ENCODE measurements around the gene CHSY1. TPM values are rescaled to one million over a fixed set of nuclear protein-coding genes. Genes with fewer than 3 reads are reported as not detected.

CHSY1 gene
- total RNA-seq, 4 donors from 2014 or later: 25.6 to 62.8 (median 46.0) TPM

DNA sequence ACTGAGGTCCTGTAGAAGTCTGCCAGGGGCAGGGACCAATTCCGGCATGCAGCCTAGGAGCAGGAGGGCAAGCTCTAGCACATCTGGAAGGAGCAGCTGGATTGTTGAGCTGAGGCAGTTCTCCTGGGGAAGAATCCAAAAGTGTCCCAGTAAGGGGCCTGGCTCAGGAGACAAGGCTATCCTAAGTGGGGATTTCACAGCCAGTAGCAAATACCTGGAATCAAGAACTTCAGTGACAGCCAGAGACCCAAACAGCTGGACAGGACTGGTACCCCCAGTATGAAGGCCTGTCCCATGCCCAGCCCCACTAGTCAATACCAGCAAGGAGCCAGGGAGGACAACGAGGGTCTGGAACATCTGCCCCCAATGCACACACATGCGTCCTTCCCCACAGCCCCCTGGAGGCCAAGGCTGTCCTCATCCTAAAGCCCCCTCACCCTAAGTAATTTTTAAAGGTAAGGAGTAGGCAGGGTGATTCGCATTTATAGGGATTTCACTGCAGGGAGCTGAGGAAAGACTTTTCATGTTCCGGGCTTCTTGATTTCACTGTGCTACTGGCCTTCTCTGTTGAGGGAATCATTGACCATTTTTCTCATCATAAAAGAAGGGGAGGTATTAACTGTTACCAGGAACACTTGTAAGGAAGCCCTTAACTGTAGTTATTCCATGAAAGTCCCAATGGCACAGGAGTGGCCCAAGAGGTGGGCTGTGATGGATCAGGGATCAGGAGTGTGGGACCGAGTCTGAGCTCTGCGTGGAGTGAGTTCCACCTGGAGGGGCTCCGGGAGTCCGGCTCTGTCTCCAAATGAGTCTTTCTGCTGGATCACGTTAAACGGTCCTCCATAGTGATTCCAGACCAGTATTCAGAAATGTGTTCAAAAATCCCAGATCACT, 2.6 kb upstream of the CHSY1 start:
- no peaks in the 10 kb centered on the region for H3K36me3 ChIP-seq
- H3K4me3 ChIP-seq: no peak overlapping the region
- TF ChIP-seq POLR2A (IDR thresholded peaks at IDR 0.05) (no peak), CTCF (IDR thresholded peaks at IDR 0.05) (no peak)
- H3K27me3 ChIP-seq: no peaks in the 10 kb centered on the region
- H3K4me1 ChIP-seq: no peaks in the 10 kb centered on the region
- H3K27ac ChIP-seq: no peak overlapping the region
- no peaks in the 10 kb centered on the region for H3K9me3 ChIP-seq
- intact Hi-C loops (cut with DNase I; ENCODE audit: low total_unique reads): loop anchor here (5.0 kb wide), 1 partner anchor 242 kb away; no protein-coding TSS in a partner anchor
- DNase-seq: no peak

DNA sequence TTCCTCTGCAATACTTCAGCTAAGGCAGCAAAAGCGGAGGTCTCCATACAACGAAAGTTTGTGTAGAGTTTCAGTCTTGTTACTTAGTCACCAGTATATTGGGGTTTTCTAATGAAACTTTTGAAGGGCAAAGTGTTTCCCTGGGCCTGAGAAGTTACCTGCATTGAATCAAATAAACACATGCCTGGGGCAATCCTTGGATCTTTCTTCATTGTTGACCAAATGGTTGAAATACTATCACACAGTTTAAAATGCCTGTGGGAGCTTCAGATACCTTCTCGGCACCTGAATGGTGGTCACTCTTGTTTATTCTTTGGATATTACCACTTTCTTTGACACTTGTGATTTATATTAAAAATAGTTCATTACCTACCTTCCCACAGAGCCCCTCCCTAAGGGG, 988 bp upstream of the CHSY1 start:
- intact Hi-C loops (cut with DNase I; ENCODE audit: low total_unique reads): no loop called here
- H3K36me3 ChIP-seq: no peaks in the 10 kb centered on the region
- DNase-seq: no peak
- no peaks in the 10 kb centered on the region for H3K9me3 ChIP-seq
- no peaks in the 10 kb centered on the region for H3K27me3 ChIP-seq
- H3K27ac ChIP-seq: peak overlapping the region; percentile 79 to 90
- no peak for TF ChIP-seq CTCF (IDR thresholded peaks at IDR 0.05)
- no peak for TF ChIP-seq POLR2A (IDR thresholded peaks at IDR 0.05)
- H3K4me3 ChIP-seq: peak overlapping the region; percentile 29 to 75
- H3K4me1 ChIP-seq: no peaks in the 10 kb centered on the region

GRCh38 chr15:101250873-101251829, 697 bp downstream of the CHSY1 start:
- intact Hi-C loops (cut with DNase I; ENCODE audit: low total_unique reads): no loop called here
- no peaks in the 10 kb centered on the region for H3K9me3 ChIP-seq
- TF ChIP-seq POLR2A (IDR thresholded peaks at IDR 0.05): no peak
- TF ChIP-seq CTCF (IDR thresholded peaks at IDR 0.05): no peak
- H3K27me3 ChIP-seq: no peaks in the 10 kb centered on the region
- no peaks in the 10 kb centered on the region for H3K36me3 ChIP-seq
- H3K4me3 ChIP-seq: peak overlapping the region; percentile 55 to 83
- no peaks in the 10 kb centered on the region for H3K4me1 ChIP-seq
- no peak for DNase-seq
- H3K27ac ChIP-seq: peak overlapping the region; percentile 79 to 90

DNA sequence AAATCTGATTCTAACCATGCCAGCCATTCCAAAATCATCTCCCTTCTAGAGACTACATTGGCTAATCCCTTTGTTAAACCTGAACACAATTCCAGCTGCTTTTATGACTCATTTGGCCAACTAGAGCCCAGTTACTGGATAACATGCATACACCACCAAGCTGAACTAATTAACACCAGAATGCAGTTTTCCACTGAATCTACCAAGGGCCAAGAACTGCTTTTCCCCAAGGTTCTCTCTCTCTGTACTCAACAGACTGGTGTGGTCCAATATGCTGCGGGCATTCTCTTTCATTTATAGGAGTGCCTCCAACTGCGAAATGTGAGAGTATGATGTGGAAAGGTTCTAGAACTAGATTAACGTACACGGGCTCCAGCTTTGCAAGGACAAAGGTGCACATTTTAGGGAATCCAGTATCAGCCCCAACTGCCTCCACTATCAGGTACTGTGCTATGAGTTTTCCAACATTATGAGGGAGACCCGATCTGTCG, 1.5 kb downstream of the CHSY1 start:
- Histone ChIP-seq H3K36me3 (no peaks in the 10 kb centered on the region), H3K9me3 (no peaks in the 10 kb centered on the region), H3K27me3 (no peaks in the 10 kb centered on the region), H3K4me1 (no peaks in the 10 kb centered on the region), H3K4me3 (peak overlapping the region; percentile 47 to 83), H3K27ac (peak overlapping the region; percentile 78 to 79)
- intact Hi-C loops (cut with DNase I; ENCODE audit: low total_unique reads): no loop called here
- no peak for DNase-seq
- TF ChIP-seq CTCF (IDR thresholded peaks at IDR 0.05) (no peak), POLR2A (IDR thresholded peaks at IDR 0.05) (no peak)

Measured in uterus (tissue), 4 donors.